Activated CD4-positive, alpha-beta memory T cell treated with anti-CD3 and anti-CD28 coated beads for 36 hours (primary cell): ENCODE measurements around the gene GAS2L3. TPM values are rescaled to one million over a fixed set of nuclear protein-coding genes. Genes with fewer than 3 reads are reported as not detected.
A peak's percentile ranks its signal among the peaks of the same experiment; 100 is the strongest.
"Not testable (repeated sequence)": the region's sequence is repeated elsewhere in the genome, so short reads cannot be mapped to it uniquely, and the experiment has no call there.

Source experiments
- CTCF ChIA-PET: fragments of 350-600 bp; sonication (Branson Sonifier 250); formaldehyde crosslinking; loops from one replicate; lab custom pipeline; 2021; ENCODE audit warnings: antibody characterized with exemption, inconsistent platforms; lab: Charles Lee
- POLR2A ChIA-PET: fragments of 350-600 bp; sonication (Branson Sonifier 250); formaldehyde crosslinking; loops from one replicate; lab custom pipeline; 2021; ENCODE audit warnings: antibody characterized with exemption; lab: Charles Lee
- DNase-seq: peaks from one replicate; pipeline ENCODE4 v3.0.0-alpha.2; 2020
- H3K27ac Mint-ChIP-seq: one replicate; pipeline ENCODE4 v1.8.0; 2021; ENCODE audit warnings: mixed read lengths
- H3K27me3 Mint-ChIP-seq: one replicate; pipeline ENCODE4 v1.8.0; 2021; ENCODE audit warnings: mixed read lengths
- H3K36me3 Mint-ChIP-seq: one replicate; pipeline ENCODE4 v1.8.0; 2021; ENCODE audit warnings: mixed read lengths
- H3K4me1 Mint-ChIP-seq: one replicate; pipeline ENCODE4 v1.8.0; 2021; ENCODE audit warnings: low read depth, mixed read lengths
- H3K4me3 Mint-ChIP-seq: one replicate; pipeline ENCODE4 v1.8.0; 2021; ENCODE audit warnings: mild to moderate bottlenecking, mixed read lengths
- H3K9me3 Mint-ChIP-seq: one replicate; pipeline ENCODE4 v1.8.0; 2021; ENCODE audit warnings: mixed read lengths
- intact Hi-C: fragments of 100-400 bp; cut with micrococcal nuclease; formaldehyde crosslinking; loops from one replicate; pipeline ENCODE4 v1.15.1; 2023
- total RNA-seq, 2 experiments: library from RNA; stranded (reverse); gene quantifications; one replicate each; pipeline ENCODE4 v1.2.3, GENCODE V29; 2021

Gene GAS2L3
- total RNA-seq, 2 experiments from 2014 or later, result 3.4 to 3.6 TPM

DNA sequence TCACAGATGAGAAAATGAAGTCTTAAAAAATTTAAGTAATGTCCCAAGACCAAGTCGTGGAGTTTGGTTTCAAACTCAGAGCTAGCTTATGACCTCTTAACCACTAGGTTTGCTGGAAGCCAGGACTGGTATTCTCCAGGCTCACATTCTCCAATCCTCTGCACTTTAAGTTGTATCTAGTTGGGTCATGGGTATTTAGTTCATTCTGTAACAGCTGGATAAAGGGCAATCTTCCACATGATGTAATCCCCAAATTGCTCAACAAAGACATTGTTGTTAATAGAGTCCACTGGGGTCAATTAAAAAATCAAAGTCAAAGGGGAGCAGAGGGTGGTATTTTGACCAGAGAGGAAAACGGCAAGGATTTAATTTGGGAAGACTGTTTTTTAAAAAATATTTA, 17.8 kb upstream of the GAS2L3 start:
- H3K4me3 Mint-ChIP-seq, result no peak overlapping the region
- ChIA-PET POLR2A (no interaction called here), CTCF (interaction anchor here (1.3 to 1.5 kb wide), 2 partner anchors 207 to 322 kb away, joined by 5 to 6 read pairs; no protein-coding TSS in a partner anchor)
- peaks cover 2% of the 10 kb centered on the region for H3K27me3 Mint-ChIP-seq
- no peak overlapping the region for H3K27ac Mint-ChIP-seq
- no peaks in the 10 kb centered on the region for H3K4me1 Mint-ChIP-seq
- no peaks in the 10 kb centered on the region for H3K36me3 Mint-ChIP-seq
- DNase-seq, result no peak
- no peaks in the 10 kb centered on the region for H3K9me3 Mint-ChIP-seq
- intact Hi-C loops, result loop anchor here (2.0 kb wide), 2 partner anchors 207 to 1513 kb away; no protein-coding TSS in a partner anchor

DNA sequence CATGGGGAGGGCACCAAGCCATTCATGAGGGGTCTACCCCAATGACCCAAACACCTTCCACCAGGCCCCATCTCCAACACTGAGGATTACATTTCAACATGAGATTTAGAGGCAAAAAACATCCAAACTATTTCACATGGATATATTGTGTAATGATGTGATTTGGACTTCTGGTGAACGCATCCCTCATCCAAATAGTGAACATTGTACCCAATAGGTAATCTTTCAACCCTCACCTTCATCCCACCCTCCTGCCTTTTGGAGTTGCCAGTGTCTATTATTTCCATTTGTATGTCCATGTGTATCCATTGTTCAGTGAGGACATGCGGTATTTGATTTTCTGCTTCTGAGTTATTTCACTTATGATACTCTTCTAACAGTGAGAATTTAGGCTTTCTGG, 16.1 kb upstream of the GAS2L3 start:
- H3K27me3 Mint-ChIP-seq, result peaks cover 4% of the 10 kb centered on the region
- no peak overlapping the region for H3K4me3 Mint-ChIP-seq
- no peaks in the 10 kb centered on the region for H3K4me1 Mint-ChIP-seq
- H3K9me3 Mint-ChIP-seq, result no peaks in the 10 kb centered on the region
- no peaks in the 10 kb centered on the region for H3K36me3 Mint-ChIP-seq
- DNase-seq, result no peak
- ChIA-PET CTCF (interaction anchor here (1.0 kb wide), 1 partner anchor 311 kb away, joined by 3 read pairs; no protein-coding TSS in a partner anchor), POLR2A (no interaction called here)
- no peak overlapping the region for H3K27ac Mint-ChIP-seq
- intact Hi-C loops, result no loop called here

DNA sequence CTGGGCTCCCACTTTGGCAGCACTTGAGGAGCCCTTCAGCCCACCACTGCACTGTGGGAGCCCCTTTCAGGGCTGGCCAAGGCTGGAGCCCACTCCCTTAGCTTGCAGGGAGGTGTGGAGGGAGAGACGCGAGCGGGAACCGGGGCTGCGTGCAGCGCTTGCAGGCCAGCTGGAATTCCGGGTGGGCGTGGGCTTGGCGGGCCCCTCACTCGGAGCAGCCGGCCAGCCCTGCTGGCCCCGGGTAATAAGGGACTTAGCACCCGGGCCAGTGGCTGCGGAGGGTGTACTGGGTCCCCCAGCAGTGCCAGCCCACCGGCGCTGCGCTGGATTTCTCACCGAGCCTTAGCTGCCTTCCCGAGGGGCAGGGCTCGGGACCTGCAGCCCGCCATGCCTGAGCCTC, 14.2 kb upstream of the GAS2L3 start:
- H3K4me3 Mint-ChIP-seq, H3K36me3 Mint-ChIP-seq, DNase-seq, POLR2A ChIA-PET, intact Hi-C loops, H3K4me1 Mint-ChIP-seq, CTCF ChIA-PET, H3K9me3 Mint-ChIP-seq, H3K27ac Mint-ChIP-seq: not testable (repeated sequence)
- peaks cover 11% of the 10 kb centered on the region for H3K27me3 Mint-ChIP-seq

DNA sequence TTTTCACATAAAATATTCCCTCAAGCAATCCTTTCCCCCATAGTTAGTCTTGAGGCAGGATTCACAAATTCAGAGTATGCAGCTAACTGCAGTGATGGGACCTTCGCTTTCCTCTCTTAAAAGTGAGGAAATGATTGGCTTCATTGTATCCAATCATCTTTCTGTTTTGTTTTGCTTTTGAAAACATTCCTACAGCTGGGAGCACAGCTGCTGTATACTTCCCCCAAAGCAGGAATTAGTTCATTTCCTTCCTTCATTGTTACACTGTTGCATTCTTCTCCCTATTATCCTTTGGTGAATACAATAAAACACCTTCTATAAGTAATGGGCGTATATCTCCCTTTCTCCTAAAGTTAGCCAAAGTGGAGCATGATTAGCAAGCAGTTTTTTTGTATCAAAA, 9.4 kb upstream of the GAS2L3 start:
- ChIA-PET POLR2A (no interaction called here), CTCF (no interaction called here)
- no peak overlapping the region for H3K4me3 Mint-ChIP-seq

DNA sequence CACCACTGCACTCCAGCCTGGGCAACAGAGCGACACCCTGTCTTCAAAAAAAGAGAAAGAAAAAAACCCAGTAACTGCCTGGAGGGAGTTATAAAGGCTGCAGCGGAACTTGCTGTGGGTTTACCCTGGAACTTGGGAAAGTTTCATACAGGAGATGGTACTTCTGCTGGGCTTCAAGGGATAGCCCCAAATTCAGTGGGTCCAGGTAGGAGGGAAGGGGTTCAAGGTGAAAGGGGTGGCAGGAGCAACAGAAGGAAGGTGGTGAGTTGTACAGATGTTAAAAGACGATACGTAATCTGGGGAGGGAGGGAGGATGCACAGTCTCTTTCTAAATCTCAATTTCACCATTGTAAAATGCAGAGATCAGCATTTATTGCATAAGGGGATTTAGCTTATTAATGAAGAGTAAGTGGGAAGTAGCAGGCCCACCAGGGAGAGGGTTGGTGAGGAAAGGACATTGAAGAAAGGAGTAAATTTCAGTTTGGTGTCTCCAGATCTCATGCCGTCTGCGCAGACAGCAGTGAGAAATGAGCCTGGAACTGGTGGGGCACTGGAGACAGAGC, 8.5 kb upstream of the GAS2L3 start:
- Mint-ChIP-seq H3K4me3 (no peak overlapping the region), H3K27me3 (peaks cover 20% of the 10 kb centered on the region), H3K36me3 (no peaks in the 10 kb centered on the region), H3K27ac (no peak overlapping the region), H3K4me1 (no peaks in the 10 kb centered on the region), H3K9me3 (no peaks in the 10 kb centered on the region)
- POLR2A ChIA-PET, result no interaction called here
- CTCF ChIA-PET, result no interaction called here
- intact Hi-C loops, result no loop called here
- no peak for DNase-seq

More for the DNA sequence above, 9.4 kb upstream of the GAS2L3 start:
- Mint-ChIP-seq H3K27me3 (peaks cover 20% of the 10 kb centered on the region), H3K27ac (no peak overlapping the region), H3K36me3 (no peaks in the 10 kb centered on the region), H3K4me1 (no peaks in the 10 kb centered on the region), H3K9me3 (no peaks in the 10 kb centered on the region)
- no peak for DNase-seq
- intact Hi-C loops, result no loop called here

DNA sequence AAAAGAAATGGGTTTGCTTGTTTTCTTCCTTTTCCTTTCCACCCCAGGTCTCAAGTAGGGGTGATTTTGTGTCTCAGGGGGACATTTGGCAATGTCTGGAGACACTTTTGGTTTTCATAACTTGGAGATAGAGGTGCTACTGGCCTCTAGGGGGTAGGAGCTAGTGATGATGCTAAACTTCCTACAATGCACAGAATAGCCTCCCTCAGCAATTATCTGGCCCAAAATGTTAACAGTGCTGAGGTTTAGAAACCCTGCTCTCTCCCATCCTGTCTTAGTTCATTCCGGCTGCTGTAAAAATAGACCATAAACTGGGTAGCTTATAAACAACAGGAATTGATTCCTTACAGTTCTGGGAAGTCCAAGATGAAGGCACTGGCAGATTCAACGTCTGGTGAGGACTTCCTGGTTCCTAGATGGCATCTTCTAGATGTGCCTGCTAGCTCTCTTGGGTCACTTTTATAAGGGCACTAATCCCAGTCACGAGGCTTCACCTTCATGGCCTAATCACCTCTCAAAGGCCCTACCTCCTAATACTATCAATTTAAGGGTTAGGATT, 7.4 kb upstream of the GAS2L3 start:
- intact Hi-C loops, result no loop called here
- Mint-ChIP-seq H3K27me3 (peaks cover 20% of the 10 kb centered on the region), H3K27ac (no peak overlapping the region), H3K4me1 (no peaks in the 10 kb centered on the region), H3K9me3 (no peaks in the 10 kb centered on the region), H3K36me3 (no peaks in the 10 kb centered on the region), H3K4me3 (no peak overlapping the region)
- no peak for DNase-seq
- POLR2A ChIA-PET, result no interaction called here
- CTCF ChIA-PET, result interaction anchor here (1.1 kb wide), 1 partner anchor 299 kb away, joined by 3 read pairs; the partner anchor contains the start of genes DEPDC4 and SCYL2

DNA sequence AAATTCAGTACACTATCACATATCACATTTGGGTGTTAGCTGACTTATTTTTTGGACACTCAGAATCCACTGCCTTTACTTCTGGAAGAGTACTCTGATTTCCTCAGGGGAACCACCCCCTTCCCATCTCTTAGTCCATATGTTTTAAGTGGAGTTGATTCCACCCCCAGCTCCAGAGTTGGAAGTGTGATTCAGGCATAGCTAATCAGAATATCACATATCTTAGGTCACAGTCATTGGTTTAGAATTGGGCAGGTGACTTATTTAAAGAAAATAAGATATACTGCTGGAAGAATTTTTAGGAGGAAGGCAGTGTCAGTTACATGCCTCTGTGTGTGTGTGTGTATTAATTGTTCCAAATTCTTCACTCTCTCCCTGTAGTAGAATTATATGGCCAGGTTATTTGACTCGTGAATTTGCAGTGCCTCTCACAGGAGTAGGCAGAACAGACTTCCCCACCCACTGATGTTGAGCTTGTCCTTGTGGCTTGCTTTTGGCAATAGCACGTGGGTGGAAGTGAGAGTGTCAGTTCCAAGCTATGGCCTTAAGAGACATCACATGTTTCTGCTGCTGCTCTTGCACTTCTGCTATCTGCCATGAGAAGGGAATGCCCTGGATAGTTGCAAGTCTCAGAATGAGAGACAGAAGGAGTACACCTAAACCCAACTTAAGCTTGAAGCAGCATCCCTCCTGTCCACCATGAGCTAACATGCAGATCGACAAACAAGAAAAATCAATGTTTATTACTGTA, 6.4 kb upstream of the GAS2L3 start:
- Mint-ChIP-seq H3K27me3 (peaks cover 17% of the 10 kb centered on the region), H3K4me3 (no peak overlapping the region), H3K27ac (no peak overlapping the region), H3K36me3 (no peaks in the 10 kb centered on the region), H3K9me3 (no peaks in the 10 kb centered on the region), H3K4me1 (no peaks in the 10 kb centered on the region)
- ChIA-PET POLR2A (no interaction called here), CTCF (no interaction called here)
- peak; percentile 12 for DNase-seq
- intact Hi-C loops, result no loop called here

DNA sequence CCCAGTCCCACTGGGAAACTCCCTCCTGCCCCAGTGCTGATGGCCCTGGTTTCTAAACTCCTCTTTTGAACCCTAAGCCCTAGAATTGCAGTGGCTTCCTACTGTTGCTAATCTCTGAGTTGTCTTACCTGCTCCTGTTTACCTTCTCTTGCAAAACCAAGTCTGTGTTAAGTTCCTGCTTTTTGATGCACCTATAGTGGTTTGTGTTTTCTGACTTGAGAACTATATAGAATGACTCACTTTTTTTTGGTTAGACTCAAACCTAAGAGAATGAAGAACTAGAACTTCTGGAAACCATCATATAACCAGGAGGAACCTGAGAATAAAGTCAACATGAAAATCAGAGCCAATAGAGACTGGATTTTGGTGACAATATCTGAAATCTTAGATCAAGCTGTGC, 5.5 kb upstream of the GAS2L3 start:
- no peaks in the 10 kb centered on the region for H3K4me1 Mint-ChIP-seq
- no peaks in the 10 kb centered on the region for H3K9me3 Mint-ChIP-seq
- CTCF ChIA-PET, result interaction anchor here (0.7 kb wide), 1 partner anchor 70 kb away, joined by 3 read pairs; no protein-coding TSS in a partner anchor
- no peaks in the 10 kb centered on the region for H3K36me3 Mint-ChIP-seq
- intact Hi-C loops, result no loop called here
- no peak overlapping the region for H3K4me3 Mint-ChIP-seq
- no peak overlapping the region for H3K27ac Mint-ChIP-seq
- POLR2A ChIA-PET, result no interaction called here
- DNase-seq, result no peak
- H3K27me3 Mint-ChIP-seq, result peaks cover 14% of the 10 kb centered on the region

DNA sequence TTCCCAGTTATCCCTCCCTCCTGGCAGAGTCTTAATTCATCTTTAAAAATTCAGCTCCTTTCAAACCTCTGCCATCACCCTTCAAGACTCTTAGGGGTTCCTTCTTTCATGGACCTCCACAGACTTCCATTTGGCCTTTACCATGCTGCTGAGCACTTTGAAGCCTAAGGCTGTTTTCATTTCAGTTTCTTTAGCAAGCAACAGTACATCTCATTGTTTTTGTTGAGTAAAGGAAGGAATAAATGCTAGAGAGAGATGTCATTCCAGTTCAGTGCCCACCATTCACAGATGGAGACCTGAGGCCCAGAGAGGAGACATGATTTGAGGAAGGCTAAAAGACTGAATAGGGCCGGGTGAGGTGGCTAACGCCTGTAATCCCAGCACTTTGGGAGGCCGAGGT, 1.3 kb upstream of the GAS2L3 start:
- POLR2A ChIA-PET, result no interaction called here
- peaks cover 21% of the 10 kb centered on the region for H3K27me3 Mint-ChIP-seq
- peaks cover 12% of the 10 kb centered on the region for H3K4me1 Mint-ChIP-seq
- H3K27ac Mint-ChIP-seq, result no peak overlapping the region
- CTCF ChIA-PET, result no interaction called here
- no peaks in the 10 kb centered on the region for H3K36me3 Mint-ChIP-seq
- intact Hi-C loops, result loop anchor here (10.0 kb wide), 1 partner anchor 427 kb away; the partner anchor contains the start of gene BLTP3B
- DNase-seq, result no peak
- H3K4me3 Mint-ChIP-seq, result peak overlapping the region; percentile 16
- H3K9me3 Mint-ChIP-seq, result no peaks in the 10 kb centered on the region

DNA sequence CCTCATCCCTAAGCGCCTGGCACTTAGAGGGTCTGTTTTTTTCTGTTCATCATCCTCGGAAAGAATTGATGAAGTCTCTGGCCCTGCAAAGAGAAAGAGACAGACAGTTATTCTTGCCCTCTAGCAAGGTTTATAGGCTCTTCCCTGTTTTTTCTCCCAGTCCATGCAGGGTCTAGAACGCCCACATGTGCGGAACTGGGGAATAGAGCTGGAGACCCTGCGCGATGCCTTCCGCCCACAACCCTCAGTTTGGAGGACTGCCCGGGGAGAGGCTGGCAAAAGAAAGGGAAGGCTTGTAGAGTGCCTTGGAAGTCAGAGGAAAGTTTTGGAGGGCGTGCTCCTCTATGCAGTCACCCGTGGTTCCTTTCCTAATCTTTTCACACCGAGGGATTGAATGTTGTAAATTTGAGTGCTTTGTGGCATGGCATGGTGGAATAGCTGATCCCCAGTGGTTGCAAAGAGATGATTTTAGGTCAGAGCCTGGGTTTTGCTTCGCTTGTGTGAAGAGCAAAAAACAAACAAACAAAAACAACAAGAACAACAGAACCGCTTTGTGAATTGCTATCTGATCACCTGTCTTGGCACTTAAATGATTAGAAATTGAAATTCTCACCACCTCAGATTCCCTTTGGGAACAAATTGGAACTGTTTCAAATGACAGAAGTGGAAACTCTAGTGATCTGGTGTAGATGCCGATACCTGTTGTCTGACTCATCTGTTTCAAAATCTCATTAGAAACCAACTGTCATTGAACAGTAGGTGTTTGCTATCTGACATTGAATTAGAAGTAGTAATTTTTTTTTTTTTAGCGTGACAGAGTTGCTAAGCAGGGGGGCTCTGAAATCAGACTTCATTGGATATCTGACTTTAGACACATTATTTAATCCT, 947 bp downstream of the GAS2L3 start:
- Mint-ChIP-seq H3K36me3 (no peaks in the 10 kb centered on the region), H3K4me1 (peaks cover 12% of the 10 kb centered on the region), H3K4me3 (peak overlapping the region; percentile 90), H3K9me3 (no peaks in the 10 kb centered on the region), H3K27ac (no peak overlapping the region), H3K27me3 (peaks cover 15% of the 10 kb centered on the region)
- intact Hi-C loops, result loop anchor here (10.0 kb wide), 1 partner anchor 430 kb away; the partner anchor contains the start of gene BLTP3B
- ChIA-PET POLR2A (no interaction called here), CTCF (no interaction called here)
- no peak for DNase-seq

DNA sequence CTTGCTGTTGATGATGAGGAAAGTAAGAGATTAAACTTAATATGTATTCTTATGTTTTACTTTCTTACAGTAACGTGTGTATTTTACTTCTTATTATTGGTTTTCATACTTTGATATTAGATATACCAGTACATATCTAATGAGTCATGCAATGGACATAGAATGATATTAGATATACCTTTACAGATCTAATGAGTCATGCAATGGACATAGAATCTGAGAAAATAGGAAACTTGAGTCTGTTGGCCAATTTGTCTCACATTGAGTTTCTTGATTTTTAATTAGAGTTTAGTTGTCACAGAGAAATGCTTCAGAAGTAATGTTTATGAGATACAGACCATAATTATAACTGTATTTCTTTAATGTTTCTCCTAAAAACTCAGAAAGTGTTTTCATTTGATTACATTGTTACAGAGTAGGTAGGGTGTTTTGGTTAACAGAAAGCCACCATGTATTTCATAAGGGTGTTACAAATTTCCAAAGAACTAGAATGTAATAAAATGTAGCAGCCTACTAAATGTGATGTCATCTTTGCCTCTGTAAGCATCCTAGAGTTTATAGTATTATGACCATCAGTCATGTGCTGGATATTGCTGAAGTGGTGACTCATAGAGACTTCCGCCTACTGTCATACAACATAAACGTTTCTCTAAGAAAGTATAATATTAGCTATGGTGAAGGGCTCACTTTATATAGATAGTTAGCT, 3.0 kb downstream of the GAS2L3 start:
- no peak overlapping the region for H3K4me3 Mint-ChIP-seq
- ChIA-PET POLR2A (no interaction called here), CTCF (no interaction called here)
- no peaks in the 10 kb centered on the region for H3K9me3 Mint-ChIP-seq
- H3K27me3 Mint-ChIP-seq, result peaks cover 15% of the 10 kb centered on the region
- H3K27ac Mint-ChIP-seq, result no peak overlapping the region
- H3K36me3 Mint-ChIP-seq, result no peaks in the 10 kb centered on the region
- no peak for DNase-seq
- intact Hi-C loops, result loop anchor here (10.0 kb wide), 1 partner anchor 432 kb away; the partner anchor contains the start of gene BLTP3B
- peaks cover 12% of the 10 kb centered on the region for H3K4me1 Mint-ChIP-seq
